Colonic mucosa (tissue), 4 donors: ENCODE measurements around the gene CCDC107. TPM values are rescaled to one million over a fixed set of nuclear protein-coding genes. Genes with fewer than 3 reads are reported as not detected.
"Not testable (repeated sequence)": the region's sequence is repeated elsewhere in the genome, so short reads cannot be mapped to it uniquely, and the experiment has no call there.

Experiments
- DNase-seq: peaks from one replicate; pipeline ENCODE4 v3.0.0-alpha.2; 2020
- H3K27ac ChIP-seq: fragments of 200-600 bp; one replicate; pipeline ENCODE4 v1.8.0; 2021
- H3K27me3 ChIP-seq: fragments of 200-600 bp; one replicate; pipeline ENCODE4 v1.8.0; 2021
- H3K36me3 ChIP-seq: fragments of 200-600 bp; one replicate; pipeline ENCODE4 v1.8.0; 2021
- H3K4me1 ChIP-seq: fragments of 200-600 bp; one replicate; pipeline ENCODE4 v1.8.0; 2021; ENCODE audit warnings: mild to moderate bottlenecking
- H3K4me3 ChIP-seq: fragments of 200-600 bp; one replicate; pipeline ENCODE4 v1.8.0; 2021
- H3K9ac ChIP-seq, 2 donors: one replicate each; pipeline ENCODE4 v1.7.0; 2013; ENCODE audit warnings: control low read depth in 2 of 2, low read depth in 2 of 2, low read length in 2 of 2
- H3K9me3 ChIP-seq: fragments of 200-600 bp; one replicate; pipeline ENCODE4 v1.8.0; 2021
- intact Hi-C: fragments of 100-400 bp; cut with DNase I; formaldehyde crosslinking; loops from one replicate; pipeline ENCODE4 v1.14.1; 2022
- total RNA-seq, 2 donors: library from RNA; stranded (reverse); fragmentation: NEBNext Ultra II Directional in 1 of 2; extraction: Animal tissue kit (Norgen Biotek cat#: 25700) in 1 of 2; gene quantifications; one replicate each; pipeline ENCODE4 v1.2.1, GENCODE V29; 2021
- TF ChIP-seq, protein P1 (sequence below): fragments of 200-600 bp; IDR thresholded peaks from one replicate; pipeline ENCODE4 v1.8.0; 2022; ENCODE audit warnings: antibody characterized with exemption, mild to moderate bottlenecking
- donor health status: healthy.
- donor health status: DM: no; HTN: no; CAD: no.
- donor health status: DM: no; HTN: no; CAD: no.

The CCDC107 gene
- total RNA-seq, result 10 to 100 TPM; 19.4 to 38.3 TPM

DNA sequence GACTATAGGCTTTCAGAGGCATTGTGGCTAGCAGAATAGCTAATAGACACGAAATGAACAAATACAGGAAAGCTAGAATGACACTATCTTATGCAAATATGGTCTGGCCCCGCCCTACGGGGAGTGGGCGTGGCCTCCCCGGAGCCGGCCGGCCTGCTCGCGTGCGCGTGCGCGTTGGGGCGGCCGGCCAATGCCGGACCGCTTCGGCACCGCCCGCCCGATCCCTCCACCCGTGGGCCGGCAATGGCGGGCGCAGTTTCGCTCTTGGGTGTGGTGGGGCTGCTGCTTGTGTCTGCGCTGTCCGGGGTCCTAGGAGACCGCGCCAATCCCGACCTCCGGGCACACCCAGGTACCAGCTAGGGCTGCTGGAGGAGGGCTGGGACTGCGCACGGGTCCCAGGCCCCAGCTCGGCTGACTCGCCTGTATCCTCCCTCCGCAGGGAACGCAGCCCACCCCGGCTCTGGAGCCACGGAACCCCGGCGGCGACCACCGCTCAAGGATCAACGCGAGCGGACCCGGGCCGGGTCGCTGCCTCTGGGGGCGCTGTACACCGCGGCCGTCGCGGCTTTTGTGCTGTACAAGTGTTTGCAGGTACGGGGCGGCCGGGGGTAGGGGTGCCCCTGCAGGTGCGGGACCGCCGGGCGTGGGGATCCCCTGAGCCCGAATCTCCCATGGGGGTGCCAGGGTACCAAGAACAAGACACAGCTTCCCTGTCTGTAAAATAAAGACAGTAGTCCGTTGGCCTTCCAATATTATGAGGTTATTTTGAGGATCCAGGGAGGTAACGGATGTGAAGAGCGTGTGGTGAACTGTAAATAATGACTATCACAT, at the start of gene CCDC107:
Gene CCDC107 (plus strand): TSS at position 156 of the 831 bp plus-strand sequence. CDS start 88 bp downstream, at position 244.
- Histone ChIP-seq H3K4me1 (peaks cover 20% of the 10 kb centered on the region), H3K4me3 (peak within 1 kb of the TSS; percentile 85), H3K27me3 (no peaks in the 10 kb centered on the region), H3K9ac (peak within 1 kb of the TSS; percentile 86 to 98), H3K36me3 (no peaks in the 10 kb centered on the region), H3K9me3 (no peaks in the 10 kb centered on the region), H3K27ac (peak within 1 kb of the TSS; percentile 91)
- TF ChIP-seq, protein P1, sequence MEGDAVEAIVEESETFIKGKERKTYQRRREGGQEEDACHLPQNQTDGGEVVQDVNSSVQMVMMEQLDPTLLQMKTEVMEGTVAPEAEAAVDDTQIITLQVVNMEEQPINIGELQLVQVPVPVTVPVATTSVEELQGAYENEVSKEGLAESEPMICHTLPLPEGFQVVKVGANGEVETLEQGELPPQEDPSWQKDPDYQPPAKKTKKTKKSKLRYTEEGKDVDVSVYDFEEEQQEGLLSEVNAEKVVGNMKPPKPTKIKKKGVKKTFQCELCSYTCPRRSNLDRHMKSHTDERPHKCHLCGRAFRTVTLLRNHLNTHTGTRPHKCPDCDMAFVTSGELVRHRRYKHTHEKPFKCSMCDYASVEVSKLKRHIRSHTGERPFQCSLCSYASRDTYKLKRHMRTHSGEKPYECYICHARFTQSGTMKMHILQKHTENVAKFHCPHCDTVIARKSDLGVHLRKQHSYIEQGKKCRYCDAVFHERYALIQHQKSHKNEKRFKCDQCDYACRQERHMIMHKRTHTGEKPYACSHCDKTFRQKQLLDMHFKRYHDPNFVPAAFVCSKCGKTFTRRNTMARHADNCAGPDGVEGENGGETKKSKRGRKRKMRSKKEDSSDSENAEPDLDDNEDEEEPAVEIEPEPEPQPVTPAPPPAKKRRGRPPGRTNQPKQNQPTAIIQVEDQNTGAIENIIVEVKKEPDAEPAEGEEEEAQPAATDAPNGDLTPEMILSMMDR, result peak; percentile 51
- DNase-seq, result peak; percentile 84
- intact Hi-C loops, result no loop called here

DNA sequence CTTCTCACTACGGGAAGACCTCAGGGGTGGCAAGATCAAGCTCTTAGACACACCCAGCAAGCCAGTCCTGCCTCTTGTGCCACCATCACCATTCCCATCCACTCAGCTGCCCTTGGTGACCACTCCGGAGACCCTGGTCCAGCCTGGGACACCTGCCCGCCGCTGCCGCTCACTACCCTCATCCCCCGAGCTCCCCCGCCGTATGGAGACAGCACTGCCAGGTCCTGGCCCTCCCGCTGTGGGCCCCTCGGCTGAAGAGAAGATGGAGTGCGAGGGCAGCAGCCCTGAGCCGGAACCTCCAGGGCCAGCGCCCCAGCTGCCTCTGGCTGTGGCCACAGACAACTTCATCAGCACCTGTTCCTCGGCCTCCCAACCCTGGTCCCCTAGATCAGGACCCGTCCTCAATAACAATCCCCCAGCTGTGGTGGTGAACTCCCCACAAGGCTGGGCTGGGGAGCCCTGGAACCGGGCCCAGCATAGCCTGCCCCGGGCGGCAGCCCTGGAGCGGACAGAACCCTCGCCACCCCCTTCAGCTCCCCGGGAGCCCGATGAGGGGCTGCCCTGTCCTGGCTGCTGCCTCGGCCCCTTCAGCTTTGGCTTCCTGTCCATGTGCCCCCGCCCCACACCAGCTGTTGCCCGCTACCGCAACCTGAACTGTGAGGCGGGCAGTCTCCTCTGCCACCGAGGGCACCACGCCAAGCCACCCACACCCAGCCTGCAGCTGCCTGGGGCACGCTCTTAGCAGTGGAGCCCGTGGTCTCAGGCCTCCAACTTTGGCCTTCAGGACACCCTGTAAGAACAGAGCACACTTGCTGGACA, 48.9 kb upstream of the CCDC107 start:
- Histone ChIP-seq H3K9me3 (no peaks in the 10 kb centered on the region), H3K4me3 (no peak overlapping the region), H3K4me1 (no peaks in the 10 kb centered on the region), H3K27me3 (no peaks in the 10 kb centered on the region), H3K27ac (no peak overlapping the region), H3K9ac (no peak overlapping the region), H3K36me3 (no peaks in the 10 kb centered on the region)
- TF ChIP-seq, protein P1, result no peak
- intact Hi-C loops, result no loop called here
- no peak for DNase-seq

- Histone ChIP-seq H3K36me3 (no peaks in the 10 kb centered on the region), H3K4me3 (no peak overlapping the region), H3K27ac (no peak overlapping the region), H3K9ac (no peak overlapping the region), H3K9me3 (no peaks in the 10 kb centered on the region), H3K4me1 (no peaks in the 10 kb centered on the region), H3K27me3 (no peaks in the 10 kb centered on the region)
- no peak for DNase-seq
- intact Hi-C loops, result no loop called here
- TF ChIP-seq, protein P1, result no peak
These were observed 48.3 kb upstream of the CCDC107 start for GRCh38 chr9:35609820-35610163.

DNA sequence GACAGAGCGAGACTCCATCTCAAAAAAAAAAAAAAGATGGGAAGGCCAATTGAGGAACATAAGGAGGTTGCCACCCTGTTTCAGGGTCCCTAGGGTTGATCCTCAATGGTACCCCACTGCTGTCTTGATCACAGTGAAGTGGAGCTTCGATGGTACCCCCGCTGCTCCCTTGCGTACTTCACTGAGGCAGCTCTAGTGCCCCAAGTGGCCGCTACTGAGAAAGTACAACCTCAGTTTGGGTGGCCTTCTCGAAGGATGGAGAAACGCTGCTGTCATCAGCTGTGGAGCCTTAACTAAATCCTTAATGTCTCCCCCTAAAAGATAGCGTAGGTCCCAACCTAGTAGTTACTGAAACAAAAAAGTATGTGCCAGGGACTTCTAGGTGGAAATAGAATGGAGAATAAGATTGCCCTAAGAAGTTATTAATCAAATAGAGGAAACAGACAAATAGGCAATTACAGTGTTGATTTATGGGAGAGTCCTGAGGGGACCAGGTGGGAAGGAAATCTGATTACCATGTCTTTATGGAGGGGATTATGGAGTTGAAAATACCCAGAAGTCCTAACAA, 46.8 kb upstream of the CCDC107 start:
- DNase-seq, result no peak
- Histone ChIP-seq H3K4me1 (no peaks in the 10 kb centered on the region), H3K9me3 (no peaks in the 10 kb centered on the region), H3K27ac (no peak overlapping the region), H3K27me3 (no peaks in the 10 kb centered on the region), H3K9ac (no peak overlapping the region), H3K4me3 (no peak overlapping the region), H3K36me3 (no peaks in the 10 kb centered on the region)
- TF ChIP-seq, protein P1, result no peak
- intact Hi-C loops, result no loop called here

- intact Hi-C loops, H3K36me3 ChIP-seq, H3K4me3 ChIP-seq, H3K27me3 ChIP-seq, H3K9me3 ChIP-seq, DNase-seq, H3K9ac ChIP-seq, H3K27ac ChIP-seq, H3K4me1 ChIP-seq: not testable (repeated sequence)
These were observed 46.0 kb upstream of the CCDC107 start for GRCh38 chr9:35612066-35612465.
